ENCODE data around the gene ETAA1. TPM values are rescaled to one million over a fixed set of nuclear protein-coding genes. Genes with fewer than 3 reads are reported as not detected.

ETAA1 gene
- total and polyA plus RNA-seq, 2 experiments from 2014 or later = 6.6 to 26.1 TPM

DNA sequence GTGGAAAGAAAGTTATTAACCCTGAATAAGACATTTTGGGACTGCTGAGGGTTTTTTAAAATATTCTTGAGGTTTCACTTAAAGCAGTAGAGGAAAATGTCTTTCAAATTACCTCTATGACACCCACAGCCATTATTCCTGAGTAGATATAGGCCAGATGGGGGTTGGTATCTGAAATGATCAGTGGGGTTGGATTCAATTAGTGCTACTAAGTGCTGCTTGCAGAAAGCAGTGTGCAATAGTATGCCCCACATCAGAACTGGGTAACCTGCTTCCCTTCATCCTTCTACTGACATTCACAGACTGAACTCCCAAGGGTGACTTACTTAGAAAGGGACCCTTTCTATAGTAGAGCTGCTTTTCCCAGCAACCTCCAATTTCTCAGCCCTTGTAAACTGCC is 7.3 kb upstream of the ETAA1 start:
- TF ChIP-seq EZH2 (IDR thresholded peaks at IDR 0.05; ENCODE audit: borderline replicate concordance) = no peak
- no peak for TF ChIP-seq EZH2phosphoT487 (IDR thresholded peaks at IDR 0.05; ENCODE audit: low read depth, severe bottlenecking, unreplicated experiment)
- TF ChIP-seq, protein P1, sequence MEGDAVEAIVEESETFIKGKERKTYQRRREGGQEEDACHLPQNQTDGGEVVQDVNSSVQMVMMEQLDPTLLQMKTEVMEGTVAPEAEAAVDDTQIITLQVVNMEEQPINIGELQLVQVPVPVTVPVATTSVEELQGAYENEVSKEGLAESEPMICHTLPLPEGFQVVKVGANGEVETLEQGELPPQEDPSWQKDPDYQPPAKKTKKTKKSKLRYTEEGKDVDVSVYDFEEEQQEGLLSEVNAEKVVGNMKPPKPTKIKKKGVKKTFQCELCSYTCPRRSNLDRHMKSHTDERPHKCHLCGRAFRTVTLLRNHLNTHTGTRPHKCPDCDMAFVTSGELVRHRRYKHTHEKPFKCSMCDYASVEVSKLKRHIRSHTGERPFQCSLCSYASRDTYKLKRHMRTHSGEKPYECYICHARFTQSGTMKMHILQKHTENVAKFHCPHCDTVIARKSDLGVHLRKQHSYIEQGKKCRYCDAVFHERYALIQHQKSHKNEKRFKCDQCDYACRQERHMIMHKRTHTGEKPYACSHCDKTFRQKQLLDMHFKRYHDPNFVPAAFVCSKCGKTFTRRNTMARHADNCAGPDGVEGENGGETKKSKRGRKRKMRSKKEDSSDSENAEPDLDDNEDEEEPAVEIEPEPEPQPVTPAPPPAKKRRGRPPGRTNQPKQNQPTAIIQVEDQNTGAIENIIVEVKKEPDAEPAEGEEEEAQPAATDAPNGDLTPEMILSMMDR (IDR thresholded peaks at IDR 0.05; ENCODE audit: poor library complexity) = no peak
- Histone ChIP-seq H4K20me1 (ENCODE audit: insufficient read depth, poor library complexity, severe bottlenecking) (no peaks in the 10 kb centered on the region), H3K4me3 (no peak overlapping the region), H3K79me2 (no peaks in the 10 kb centered on the region), H3K36me3 (replicated peaks; ENCODE audit: insufficient read depth, low read depth) (no peaks in the 10 kb centered on the region), H3K4me1 (ENCODE audit: insufficient read depth) (peaks cover 11% of the 10 kb centered on the region), H3K9me3 (ENCODE audit: low read depth) (no peaks in the 10 kb centered on the region), H3K27ac (no peak overlapping the region), H2AFZ (no peak overlapping the region), H3K9me2 (replicated peaks; ENCODE audit: insufficient read depth) (no peaks in the 10 kb centered on the region), H3K4me2 (no peak overlapping the region), H3K27me3 (no peaks in the 10 kb centered on the region)
- no peak for DNase-seq (ENCODE audit: low spot score)

DNA sequence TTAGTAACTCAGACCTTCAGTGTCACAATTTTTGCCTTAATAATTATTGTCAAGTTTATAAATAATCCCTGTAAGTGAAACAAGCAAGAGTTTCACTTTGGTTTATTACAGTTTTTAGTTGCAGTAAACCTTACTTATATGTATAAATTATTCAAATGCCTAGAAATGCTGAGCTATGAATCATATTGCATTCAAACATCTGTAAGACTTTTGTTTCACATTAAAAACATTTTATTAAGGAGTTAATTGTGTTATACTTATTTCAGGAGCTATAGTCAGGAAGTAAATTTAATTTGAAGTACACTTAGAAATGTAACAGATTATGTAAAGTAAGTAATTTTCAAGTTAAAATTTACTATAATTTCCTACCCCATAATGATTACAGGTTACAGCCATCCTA is 3.9 kb upstream of the ETAA1 start:
- DNase-seq (ENCODE audit: low spot score) = no peak
- no peaks in the 10 kb centered on the region for H3K9me2 ChIP-seq (replicated peaks; ENCODE audit: insufficient read depth)
- H4K20me1 ChIP-seq (ENCODE audit: insufficient read depth, poor library complexity, severe bottlenecking) = no peaks in the 10 kb centered on the region
- no peak overlapping the region for H3K4me3 ChIP-seq
- no peak overlapping the region for H3K27ac ChIP-seq
- no peaks in the 10 kb centered on the region for H3K79me2 ChIP-seq
- TF ChIP-seq EZH2phosphoT487 (IDR thresholded peaks at IDR 0.05; ENCODE audit: low read depth, severe bottlenecking, unreplicated experiment) (no peak), EZH2 (IDR thresholded peaks at IDR 0.05; ENCODE audit: borderline replicate concordance) (no peak)
- TF ChIP-seq, protein P1 (IDR thresholded peaks at IDR 0.05; ENCODE audit: poor library complexity) = no peak
- H3K4me2 ChIP-seq = no peak overlapping the region
- peaks cover 12% of the 10 kb centered on the region for H3K4me1 ChIP-seq (ENCODE audit: insufficient read depth)
- H3K9me3 ChIP-seq (ENCODE audit: low read depth) = no peaks in the 10 kb centered on the region
- H3K27me3 ChIP-seq = no peaks in the 10 kb centered on the region
- H3K36me3 ChIP-seq (replicated peaks; ENCODE audit: insufficient read depth, low read depth) = no peaks in the 10 kb centered on the region
- H2AFZ ChIP-seq = no peak overlapping the region

DNA sequence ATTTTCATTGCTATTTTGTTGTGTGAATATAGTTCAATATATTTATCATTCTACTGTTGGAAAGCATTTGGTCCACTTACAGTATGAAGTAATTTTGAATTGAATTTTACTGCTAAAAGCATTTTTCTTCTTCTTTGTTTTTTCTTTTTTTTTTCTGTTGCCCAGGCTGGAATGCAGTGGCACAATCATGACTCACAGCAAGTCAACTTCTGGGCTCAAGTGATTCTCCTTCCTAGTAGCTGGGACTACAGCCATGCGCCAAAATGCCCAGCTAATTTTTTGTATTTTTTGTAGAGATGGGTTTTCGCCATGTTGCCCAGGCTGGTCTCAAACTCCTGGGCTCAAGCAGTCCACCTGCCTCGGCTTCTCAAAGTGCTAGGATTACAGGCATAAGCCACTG is 2.4 kb upstream of the ETAA1 start:
- peaks cover 9% of the 10 kb centered on the region for H3K79me2 ChIP-seq
- H2AFZ ChIP-seq = no peak overlapping the region
- no peaks in the 10 kb centered on the region for H3K9me2 ChIP-seq (replicated peaks; ENCODE audit: insufficient read depth)
- no peak for DNase-seq (ENCODE audit: low spot score)
- TF ChIP-seq EZH2phosphoT487 (IDR thresholded peaks at IDR 0.05; ENCODE audit: low read depth, severe bottlenecking, unreplicated experiment) (no peak), EZH2 (IDR thresholded peaks at IDR 0.05; ENCODE audit: borderline replicate concordance) (no peak)
- TF ChIP-seq, protein P1 (IDR thresholded peaks at IDR 0.05; ENCODE audit: poor library complexity) = no peak
- 95% methylated on average over 3 of the region's 3 CpGs for WGBS (ENCODE audit: low lambda C conversion rate, missing lambda C conversion rate)
- no peak overlapping the region for H3K4me3 ChIP-seq
- peaks cover 14% of the 10 kb centered on the region for H3K4me1 ChIP-seq (ENCODE audit: insufficient read depth)
- H3K27me3 ChIP-seq = no peaks in the 10 kb centered on the region
- H3K27ac ChIP-seq = no peak overlapping the region
- no peaks in the 10 kb centered on the region for H3K9me3 ChIP-seq (ENCODE audit: low read depth)
- no peaks in the 10 kb centered on the region for H3K36me3 ChIP-seq (replicated peaks; ENCODE audit: insufficient read depth, low read depth)
- H3K4me2 ChIP-seq = no peak overlapping the region
- H4K20me1 ChIP-seq (ENCODE audit: insufficient read depth, poor library complexity, severe bottlenecking) = no peaks in the 10 kb centered on the region

DNA sequence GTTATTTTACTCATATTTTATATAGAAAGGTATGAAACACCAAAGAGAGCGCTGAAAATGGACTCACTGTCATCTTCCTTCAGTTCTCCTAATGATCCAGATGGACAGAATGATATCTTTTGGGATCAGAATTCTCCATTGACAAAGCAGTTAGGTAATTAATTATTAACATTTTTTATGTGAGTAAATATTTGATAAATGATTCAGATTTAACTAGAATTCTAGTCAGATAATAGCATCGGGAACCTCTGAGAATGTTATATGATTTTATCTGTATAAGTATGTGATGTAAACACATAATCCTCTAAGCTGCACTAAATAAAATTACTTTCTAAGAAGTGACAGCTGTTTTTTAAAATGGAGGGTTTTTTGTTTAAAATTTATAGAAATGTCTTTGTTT is 2.0 kb downstream of the ETAA1 start:
- TF ChIP-seq EZH2 (IDR thresholded peaks at IDR 0.05; ENCODE audit: borderline replicate concordance) (no peak), EZH2phosphoT487 (IDR thresholded peaks at IDR 0.05; ENCODE audit: low read depth, severe bottlenecking, unreplicated experiment) (no peak)
- TF ChIP-seq, protein P1 (IDR thresholded peaks at IDR 0.05; ENCODE audit: poor library complexity) = no peak
- Histone ChIP-seq H3K9me2 (replicated peaks; ENCODE audit: insufficient read depth) (no peaks in the 10 kb centered on the region), H3K9me3 (ENCODE audit: low read depth) (no peaks in the 10 kb centered on the region), H4K20me1 (ENCODE audit: insufficient read depth, poor library complexity, severe bottlenecking) (no peaks in the 10 kb centered on the region), H3K27ac (peak overlapping the region; percentile 98), H3K79me2 (peaks cover 23% of the 10 kb centered on the region), H3K4me2 (peak overlapping the region; percentile 74), H3K27me3 (no peaks in the 10 kb centered on the region), H3K4me1 (ENCODE audit: insufficient read depth) (peaks cover 27% of the 10 kb centered on the region), H2AFZ (no peak overlapping the region), H3K36me3 (replicated peaks; ENCODE audit: insufficient read depth, low read depth) (no peaks in the 10 kb centered on the region), H3K4me3 (no peak overlapping the region)
- DNase-seq (ENCODE audit: low spot score) = no peak
- 44% methylated on average over 2 of the region's 2 CpGs for WGBS (ENCODE audit: low lambda C conversion rate, missing lambda C conversion rate)
